Nephron (organoid): Measurements from ENCODE around the gene G6PC2.

ENCODE experiments used
- H3K27ac Mint-ChIP-seq, 3 experiments: 2 replicates each; pipeline ENCODE4 v1.8.0; 2020; ENCODE audit warnings: mixed read lengths in 3 of 3, mild to moderate bottlenecking in 2 of 3, moderate library complexity in 1 of 3
- H3K27me3 Mint-ChIP-seq: 2 replicates; pipeline ENCODE4 v1.8.0; 2021; ENCODE audit warnings: low read depth, mild to moderate bottlenecking, moderate library complexity, mixed read lengths
- H3K36me3 Mint-ChIP-seq: 2 replicates; pipeline ENCODE4 v1.8.0; 2020; ENCODE audit warnings: low read depth, mixed read lengths
- H3K4me1 Mint-ChIP-seq: 2 replicates; pipeline ENCODE4 v1.8.0; 2020; ENCODE audit warnings: mixed read lengths
- H3K4me3 Mint-ChIP-seq, 3 experiments: 2 replicates each; pipeline ENCODE4 v1.8.0; 2020; ENCODE audit warnings: mild to moderate bottlenecking in 3 of 3, mixed read lengths in 3 of 3, moderate library complexity in 2 of 3
- H3K9me3 Mint-ChIP-seq: 2 replicates; pipeline ENCODE4 v1.8.0; 2020; ENCODE audit warnings: mixed read lengths
- CTCF ChIP-seq, 3 experiments: fragments of 200-600 bp; sonication (generic); IDR thresholded peaks; one replicate each; pipeline ENCODE4 v1.5.0; 2021; ENCODE audit warnings: antibody characterized with exemption in 3 of 3; ENCODE audit not compliant: unreplicated experiment in 3 of 3

Gene G6PC2

DNA sequence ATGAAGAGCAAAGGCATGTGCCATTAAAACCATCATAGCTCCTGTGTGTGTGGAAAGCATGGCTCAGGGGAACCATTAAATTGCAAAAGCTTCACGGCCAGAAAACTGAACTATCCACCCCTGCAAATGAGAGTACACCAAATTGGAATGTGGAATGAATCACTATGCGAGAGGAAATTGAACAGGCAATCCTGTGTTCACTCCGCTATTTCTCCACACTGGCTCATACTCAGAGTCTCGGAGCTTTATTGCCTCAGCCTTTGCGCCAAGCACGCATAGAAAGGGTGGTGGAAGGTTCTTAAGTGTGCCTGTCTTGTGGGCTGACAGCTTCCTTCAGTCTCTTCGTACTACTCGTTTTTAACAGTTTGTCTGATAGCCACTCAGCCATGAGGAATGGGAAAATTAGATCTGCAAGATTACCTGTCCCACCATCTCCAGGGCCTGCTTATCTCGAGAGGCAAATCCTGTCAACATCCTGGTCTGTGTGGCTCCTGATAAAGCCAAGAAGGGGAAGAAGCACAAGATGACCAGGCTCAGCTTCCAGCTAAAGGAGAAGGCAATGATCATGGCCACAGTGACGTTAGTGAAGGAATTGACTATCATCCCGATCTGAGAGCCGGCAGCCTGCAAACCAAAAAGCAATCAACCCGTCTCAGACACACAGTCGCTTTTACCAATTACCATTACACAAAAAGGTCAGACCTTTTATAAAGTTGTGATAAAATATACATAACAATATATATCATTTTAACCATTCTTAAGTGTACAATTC is 34.9 kb downstream of the G6PC2 start:
- Mint-ChIP-seq H3K4me1 (no peaks in the 10 kb centered on the region), H3K9me3 (no peaks in the 10 kb centered on the region), H3K27ac (no peak overlapping the region), H3K4me3 (no peak overlapping the region), H3K27me3 (no peaks in the 10 kb centered on the region), H3K36me3 (no peaks in the 10 kb centered on the region)
- no peak for TF ChIP-seq CTCF (IDR thresholded peaks at IDR 0.05; ENCODE audit: unreplicated experiment in 3 of 3)

DNA sequence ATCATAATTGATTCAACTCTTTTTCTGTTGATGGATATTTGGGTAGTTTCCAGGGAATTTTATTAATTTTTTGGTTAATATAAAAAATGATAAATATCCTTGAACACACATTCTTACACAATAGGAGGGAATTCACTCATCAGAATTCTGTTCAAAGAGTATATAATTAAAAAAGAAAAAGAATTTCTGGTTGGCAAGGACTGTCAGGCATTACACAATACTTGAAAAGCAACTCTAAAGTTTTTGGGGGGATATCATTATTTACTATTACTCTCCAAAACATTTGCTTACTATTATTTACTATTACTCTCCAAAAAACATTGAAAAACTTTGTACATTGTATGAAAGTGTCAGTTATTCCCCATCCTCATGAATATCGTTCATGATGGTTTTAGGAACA is 38.0 kb downstream of the G6PC2 start:
- H3K27me3 Mint-ChIP-seq: no peaks in the 10 kb centered on the region
- H3K27ac Mint-ChIP-seq: no peak overlapping the region
- TF ChIP-seq CTCF (IDR thresholded peaks at IDR 0.05; ENCODE audit: unreplicated experiment in 3 of 3): no peak
- H3K4me1 Mint-ChIP-seq: no peaks in the 10 kb centered on the region
- no peaks in the 10 kb centered on the region for H3K9me3 Mint-ChIP-seq
- no peaks in the 10 kb centered on the region for H3K36me3 Mint-ChIP-seq
- H3K4me3 Mint-ChIP-seq: no peak overlapping the region

GRCh38 chr2:168939918-168940317 is 38.8 kb downstream of the G6PC2 start:
- no peaks in the 10 kb centered on the region for H3K27me3 Mint-ChIP-seq
- no peaks in the 10 kb centered on the region for H3K9me3 Mint-ChIP-seq
- TF ChIP-seq CTCF (IDR thresholded peaks at IDR 0.05; ENCODE audit: unreplicated experiment in 3 of 3): no peak
- H3K4me3 Mint-ChIP-seq: no peak overlapping the region
- H3K4me1 Mint-ChIP-seq: no peaks in the 10 kb centered on the region
- no peaks in the 10 kb centered on the region for H3K36me3 Mint-ChIP-seq
- H3K27ac Mint-ChIP-seq: no peak overlapping the region

DNA sequence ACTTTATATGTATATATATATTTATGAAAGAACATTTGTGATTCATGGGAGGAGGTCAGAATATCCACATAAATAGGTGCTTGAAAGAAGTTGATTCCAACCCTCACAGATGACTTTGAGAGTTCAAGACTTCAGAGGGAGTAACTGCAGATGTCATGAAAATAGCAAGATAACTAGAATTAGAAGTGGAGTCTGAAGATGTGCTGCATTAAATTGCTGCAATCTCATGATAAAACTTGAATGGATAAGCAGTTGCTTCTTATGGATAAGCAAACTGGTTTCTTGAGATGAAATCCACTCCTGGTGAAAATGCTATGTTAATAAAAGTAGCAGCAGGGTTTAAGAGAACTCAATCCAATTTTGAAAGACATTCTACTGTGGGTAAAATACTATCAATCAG is 40.2 kb downstream of the G6PC2 start:
- Mint-ChIP-seq H3K36me3 (no peaks in the 10 kb centered on the region), H3K27me3 (no peaks in the 10 kb centered on the region), H3K4me1 (no peaks in the 10 kb centered on the region), H3K4me3 (no peak overlapping the region), H3K9me3 (no peaks in the 10 kb centered on the region), H3K27ac (no peak overlapping the region)
- no peak for TF ChIP-seq CTCF (IDR thresholded peaks at IDR 0.05; ENCODE audit: unreplicated experiment in 3 of 3)

DNA sequence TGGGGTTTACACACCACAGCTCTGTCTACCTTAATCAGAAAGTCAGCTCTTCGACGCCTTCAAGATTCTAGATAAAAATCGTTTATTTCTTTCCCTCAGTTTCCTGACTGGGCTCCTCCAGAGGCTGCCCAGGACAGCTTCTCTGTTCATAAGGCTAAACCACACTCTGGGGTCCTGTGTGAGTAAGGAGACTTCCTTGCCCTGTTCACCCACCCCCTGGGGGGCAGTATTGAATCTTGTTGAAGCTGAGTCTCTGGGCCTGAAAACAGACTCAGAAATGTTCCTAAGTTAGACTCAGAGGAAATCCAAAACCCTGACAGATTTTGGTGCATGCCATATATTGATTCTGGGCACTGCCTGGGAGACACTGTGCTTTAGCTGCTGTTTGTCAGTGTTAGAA is 43.0 kb downstream of the G6PC2 start:
- no peak for TF ChIP-seq CTCF (IDR thresholded peaks at IDR 0.05; ENCODE audit: unreplicated experiment in 3 of 3)
- no peaks in the 10 kb centered on the region for H3K4me1 Mint-ChIP-seq
- H3K27me3 Mint-ChIP-seq: no peaks in the 10 kb centered on the region
- no peak overlapping the region for H3K4me3 Mint-ChIP-seq
- H3K36me3 Mint-ChIP-seq: no peaks in the 10 kb centered on the region
- H3K9me3 Mint-ChIP-seq: no peaks in the 10 kb centered on the region
- H3K27ac Mint-ChIP-seq: no peak overlapping the region

DNA sequence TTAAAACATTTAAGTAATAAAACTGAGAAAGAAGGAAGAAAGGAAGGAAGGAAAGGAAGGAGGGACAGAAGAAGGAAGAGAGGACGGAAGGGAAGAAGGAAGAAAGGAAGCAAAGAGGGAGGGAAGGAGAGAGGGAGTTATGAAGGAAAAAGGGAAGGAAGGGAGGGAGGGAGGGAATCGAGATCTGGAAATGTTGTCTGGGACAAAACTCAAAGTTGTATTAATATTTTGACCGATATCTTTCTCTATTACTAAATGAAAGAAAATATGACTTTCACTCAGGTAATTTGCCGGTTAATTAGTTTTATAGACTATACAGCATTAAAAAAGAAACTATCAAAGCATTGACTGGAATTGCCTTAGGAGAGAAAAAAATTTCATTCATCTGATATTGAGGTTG is 44.4 kb downstream of the G6PC2 start:
- no peak overlapping the region for H3K4me3 Mint-ChIP-seq
- no peak overlapping the region for H3K27ac Mint-ChIP-seq
- H3K36me3 Mint-ChIP-seq: no peaks in the 10 kb centered on the region
- H3K9me3 Mint-ChIP-seq: peaks cover 4% of the 10 kb centered on the region
- H3K4me1 Mint-ChIP-seq: no peaks in the 10 kb centered on the region
- no peak for TF ChIP-seq CTCF (IDR thresholded peaks at IDR 0.05; ENCODE audit: unreplicated experiment in 3 of 3)
- no peaks in the 10 kb centered on the region for H3K27me3 Mint-ChIP-seq
